Fibroblast of upper back skin (primary cell): ENCODE measurements around the gene GOLGA8K.
"Not testable (repeated sequence)": the region's sequence is repeated elsewhere in the genome, so short reads cannot be mapped to it uniquely, and the experiment has no call there.

Experiments
- DNase-seq: peaks from one replicate; pipeline ENCODE4 v3.0.0-alpha.2; 2013

Gene GOLGA8K, protein sequence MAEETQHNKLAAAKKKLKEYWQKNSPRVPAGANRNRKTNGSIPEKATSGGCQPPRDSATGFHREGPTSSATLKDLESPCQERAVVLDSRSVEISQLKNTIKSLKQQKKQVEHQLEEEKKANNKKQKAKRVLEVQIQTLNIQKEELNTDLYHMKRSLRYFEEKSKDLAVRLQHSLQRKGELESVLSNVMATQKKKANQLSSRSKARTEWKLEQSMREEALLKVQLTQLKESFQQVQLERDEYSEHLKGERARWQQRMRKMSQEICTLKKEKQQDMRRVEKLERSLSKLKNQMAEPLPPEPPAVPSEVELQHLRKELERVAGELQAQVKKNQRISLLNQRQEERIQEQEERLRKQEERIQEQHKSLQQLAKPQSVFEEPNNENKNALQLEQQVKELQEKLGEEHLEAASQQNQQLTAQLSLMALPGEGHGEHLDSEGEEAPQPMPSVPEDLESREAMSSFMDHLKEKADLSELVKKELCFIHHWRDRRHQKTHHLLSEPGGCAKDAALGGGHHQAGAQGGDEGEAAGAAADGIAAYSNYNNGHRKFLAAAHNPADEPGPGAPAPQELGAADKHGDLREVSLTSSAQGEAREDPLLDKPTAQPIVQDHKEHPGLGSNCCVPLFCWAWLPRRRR

DNA sequence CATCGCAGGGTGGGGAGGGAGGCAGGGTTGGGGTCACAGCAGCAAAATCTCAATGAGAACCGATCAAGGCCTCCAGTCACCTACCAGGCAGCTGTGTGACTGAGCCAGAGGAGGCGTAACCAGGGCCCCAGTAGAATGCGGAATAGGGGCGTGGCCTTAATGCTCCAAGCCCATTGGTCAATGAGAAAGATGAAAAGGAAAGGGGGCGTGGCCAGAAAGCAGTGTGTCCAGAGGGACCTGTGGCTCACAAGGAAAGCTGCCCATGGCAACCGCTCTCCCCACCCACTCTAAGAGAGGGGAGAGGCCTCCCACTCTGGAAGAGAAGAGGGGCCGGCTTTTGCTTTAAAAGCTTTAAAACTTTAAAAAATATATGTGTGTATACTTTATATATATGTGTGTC lies at the start of gene GOLGA8K:
GOLGA8K (minus strand) TSS at position 101 of the 400 bp plus-strand sequence; CDS start at position 3, 98 bp downstream.
- not testable (repeated sequence) for DNase-seq

DNA sequence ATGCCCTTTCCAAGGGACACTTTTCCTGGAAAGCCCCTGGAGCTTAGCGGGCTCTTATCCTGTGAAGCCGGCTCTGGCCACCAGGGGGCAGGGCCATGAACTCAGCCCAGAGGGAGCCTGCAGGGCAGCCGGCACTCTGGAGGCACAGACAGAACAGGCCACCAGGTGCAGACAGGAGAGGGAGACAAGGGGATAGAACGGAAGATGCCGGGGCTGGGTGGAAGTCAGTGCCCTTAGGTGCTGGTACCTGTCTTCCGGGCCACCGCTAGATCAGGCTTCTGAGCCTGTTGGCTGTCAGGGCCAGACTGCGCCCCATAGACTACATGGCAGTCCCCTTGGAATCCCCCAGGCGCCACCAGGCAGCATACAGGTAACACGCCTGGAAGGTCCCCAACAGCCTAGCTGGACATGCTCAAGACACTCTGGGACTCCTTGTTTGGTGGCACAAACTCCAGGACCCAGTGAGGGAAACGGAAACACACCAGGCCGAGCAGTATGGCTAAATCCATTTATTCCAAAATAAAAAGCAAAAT lies 37.4 kb upstream of the GOLGA8K start:
- DNase-seq, result not testable (repeated sequence)

- not testable (repeated sequence) for DNase-seq
These were observed 31.2 kb upstream of the GOLGA8K start for GRCh38 chr15:32434102-32434963.

DNA sequence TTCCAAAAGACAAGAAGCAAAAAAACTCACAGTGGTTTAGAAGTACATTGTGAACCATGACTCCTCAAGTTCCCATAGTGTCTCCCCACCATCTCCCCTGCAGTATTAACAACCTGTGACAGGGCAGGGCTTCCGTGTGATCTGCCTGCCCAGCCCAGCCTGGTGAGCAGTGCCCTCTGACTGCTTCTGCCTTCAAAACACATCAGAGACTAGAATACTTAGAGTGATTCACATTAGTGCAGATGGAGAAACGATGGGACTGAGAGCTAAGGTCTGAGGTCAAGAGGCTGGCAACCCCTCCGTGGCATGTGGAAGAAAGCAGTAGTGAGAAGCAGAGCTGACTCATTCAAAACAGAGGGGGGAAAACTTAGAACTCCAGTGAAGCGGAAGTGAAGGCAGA lies 24.5 kb upstream of the GOLGA8K start:
- not testable (repeated sequence) for DNase-seq

DNA sequence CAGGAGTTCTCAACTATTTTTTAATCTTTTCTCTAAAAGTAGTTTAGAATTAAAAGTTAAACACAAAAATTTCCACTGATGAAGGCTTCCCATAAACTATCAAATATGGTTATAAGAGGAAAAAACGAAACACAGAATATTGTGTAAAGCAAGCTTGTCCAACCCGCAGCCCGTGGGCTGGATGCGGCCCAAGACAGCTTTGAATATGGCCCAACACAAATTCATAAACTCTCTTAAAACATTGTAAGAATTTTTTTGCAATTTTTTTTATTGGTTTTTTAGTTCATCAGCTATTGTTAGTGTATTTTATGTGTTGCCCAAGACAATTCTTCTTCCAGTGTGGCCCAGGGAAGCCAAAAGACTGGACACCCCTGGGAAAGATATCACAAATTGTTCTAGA lies 23.4 kb upstream of the GOLGA8K start:
- peak; percentile 0 for DNase-seq

DNA sequence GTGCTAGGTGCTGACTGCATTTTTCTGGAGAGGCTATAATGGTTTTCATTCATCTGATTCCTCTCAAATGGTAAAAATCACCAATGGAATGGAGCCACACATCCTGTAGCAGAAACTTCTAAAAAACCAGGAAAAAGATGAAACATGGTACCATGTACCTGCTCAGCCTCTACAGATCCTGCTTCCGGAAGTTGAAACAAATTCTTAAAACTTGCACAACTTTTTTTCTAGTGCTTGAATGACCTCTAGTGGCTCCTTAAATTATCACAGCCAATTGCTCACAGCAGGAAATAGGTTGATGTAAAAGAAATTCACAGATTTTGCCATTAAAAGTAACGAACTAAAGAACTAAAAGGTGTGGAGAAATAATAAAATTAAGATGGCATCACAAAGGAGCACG lies 4.8 kb upstream of the GOLGA8K start:
- not testable (repeated sequence) for DNase-seq

GRCh38 chr15:32396522-32396921 lies 6.6 kb downstream of the GOLGA8K start:
- DNase-seq, result not testable (repeated sequence)

GRCh38 chr15:32394745-32395144 lies 8.3 kb downstream of the GOLGA8K start:
- DNase-seq, result not testable (repeated sequence)

GRCh38 chr15:32388050-32388648 lies 14.9 kb downstream of the GOLGA8K start:
- DNase-seq, result not testable (repeated sequence)

GRCh38 chr15:32385823-32386495 lies 17.1 kb downstream of the GOLGA8K start:
- not testable (repeated sequence) for DNase-seq

- not testable (repeated sequence) for DNase-seq
These were observed 28.9 kb downstream of the GOLGA8K start for GRCh38 chr15:32374185-32374584.

DNA sequence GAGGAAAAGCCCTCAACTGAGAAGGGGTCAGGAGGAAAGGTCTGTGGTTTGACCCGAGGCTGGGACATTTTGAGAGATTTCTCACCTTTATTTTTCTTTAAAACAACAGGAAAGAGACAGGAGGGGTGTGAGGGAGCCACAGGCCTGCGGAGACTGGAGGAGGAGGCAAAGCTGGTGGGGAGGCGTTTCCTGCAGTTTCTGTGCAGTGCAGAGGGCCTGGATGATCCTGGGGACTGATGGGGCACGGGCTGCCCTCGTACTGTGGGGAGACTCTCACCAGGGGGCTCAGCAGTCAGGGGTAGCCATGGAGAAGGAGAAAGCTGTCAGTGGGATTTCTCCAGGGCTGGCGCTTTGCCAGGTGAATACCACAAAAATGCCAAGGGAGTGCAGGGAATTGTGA lies 29.4 kb downstream of the GOLGA8K start:
- DNase-seq, result not testable (repeated sequence)

GRCh38 chr15:32372075-32372474 lies 31.0 kb downstream of the GOLGA8K start:
- DNase-seq, result not testable (repeated sequence)

GRCh38 chr15:32370526-32370925 lies 32.6 kb downstream of the GOLGA8K start:
- DNase-seq, result not testable (repeated sequence)

- DNase-seq, result not testable (repeated sequence)
These were observed 33.0 kb downstream of the GOLGA8K start for GRCh38 chr15:32370064-32370463.

- not testable (repeated sequence) for DNase-seq
These were observed 36.6 kb downstream of the GOLGA8K start for GRCh38 chr15:32366492-32366891.

DNA sequence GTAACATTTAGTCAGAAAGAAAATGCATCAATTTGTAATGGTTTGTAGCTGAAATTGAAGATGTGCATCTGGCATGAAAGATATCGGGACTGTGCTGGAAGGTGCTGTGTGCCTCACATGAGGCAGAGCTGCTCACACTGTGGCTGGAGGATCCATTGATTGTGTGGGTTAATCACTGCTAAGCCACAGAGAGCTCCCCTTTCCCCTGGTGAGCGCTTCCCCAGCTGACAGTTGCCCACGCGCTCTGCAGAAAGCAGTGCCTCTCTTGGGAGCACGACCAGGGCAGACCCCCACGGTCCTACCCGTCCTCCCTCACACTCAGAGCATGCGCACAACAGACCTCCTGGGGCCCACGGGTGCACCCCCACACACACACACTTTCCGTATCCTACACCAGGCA lies 37.1 kb downstream of the GOLGA8K start:
- DNase-seq, result not testable (repeated sequence)

- DNase-seq, result not testable (repeated sequence)
These were observed 38.1 kb downstream of the GOLGA8K start for GRCh38 chr15:32364944-32365343.

GRCh38 chr15:32363449-32363848 lies 39.6 kb downstream of the GOLGA8K start:
- DNase-seq, result not testable (repeated sequence)

DNA sequence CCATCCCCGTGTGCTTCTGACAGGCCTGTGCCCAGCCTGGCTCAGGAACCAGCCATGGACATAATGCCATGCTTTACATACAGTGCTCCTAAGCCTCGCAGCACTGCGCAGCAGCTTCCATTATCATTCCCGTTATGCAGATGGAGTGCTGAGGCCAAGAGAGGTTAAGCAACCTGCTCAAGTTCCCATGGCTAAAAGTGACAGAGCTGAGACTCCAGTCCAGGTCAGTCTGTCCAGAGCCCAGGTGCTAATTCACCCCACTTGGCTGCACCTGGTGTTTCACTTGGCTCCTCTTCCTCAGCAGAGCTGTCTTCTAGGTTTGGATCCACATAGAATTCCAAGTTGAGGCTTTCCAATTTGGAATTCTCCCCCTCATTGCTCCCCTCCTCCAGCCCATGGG lies 41.4 kb downstream of the GOLGA8K start:
- not testable (repeated sequence) for DNase-seq

DNA sequence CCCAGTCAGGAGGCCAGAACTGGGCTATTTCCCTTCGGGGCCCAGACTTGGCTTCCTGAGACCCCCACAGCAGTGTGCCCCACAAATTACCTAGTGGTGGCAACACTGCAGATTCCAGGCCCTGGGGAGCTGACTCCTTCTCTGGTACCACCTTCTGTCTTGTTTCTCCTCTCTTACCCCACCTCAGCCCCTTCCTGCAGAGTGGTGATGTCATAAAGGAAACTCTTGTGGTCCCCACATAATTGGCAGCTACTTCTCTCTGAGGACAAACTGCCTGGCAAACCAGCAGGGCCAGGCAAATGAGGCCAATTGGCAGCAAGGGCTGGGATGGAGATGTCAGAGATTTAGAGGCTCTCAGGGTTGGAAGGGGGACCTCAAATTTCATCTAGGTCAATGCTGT lies 44.6 kb downstream of the GOLGA8K start:
- not testable (repeated sequence) for DNase-seq

DNA sequence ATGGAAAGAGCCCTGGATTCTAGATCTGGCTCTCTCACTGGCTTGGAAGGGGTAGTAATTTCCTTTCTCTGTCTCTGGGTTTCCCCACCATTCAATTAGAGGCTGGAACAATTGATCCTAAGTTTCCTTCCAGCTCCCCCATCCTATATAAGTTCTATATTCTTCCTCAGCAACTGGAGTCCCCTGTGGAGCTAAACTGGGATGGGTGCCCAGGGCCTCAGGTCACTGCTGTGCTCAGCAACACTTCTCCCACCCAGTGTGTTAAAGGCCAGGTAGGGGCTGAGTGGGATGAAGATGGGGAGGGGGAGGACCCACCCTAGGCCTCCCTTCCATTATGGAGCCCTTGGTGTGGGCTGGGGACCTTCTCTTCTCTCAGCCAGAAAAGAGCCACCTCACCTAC lies 46.2 kb downstream of the GOLGA8K start:
- DNase-seq, result not testable (repeated sequence)
